Skin epidermis (tissue), 12 donors: ENCODE data around the gene MAP2K3.
"Not testable (repeated sequence)": the region's sequence is repeated elsewhere in the genome, so short reads cannot be mapped to it uniquely, and the experiment has no call there.

Experiments
- H3K27ac ChIP-seq, 21 experiments: fragments of 200-600 bp; sonication (generic) in 11 of 21; one replicate each; pipeline ENCODE4 v1.5.0; 2020; ENCODE audit warnings: mild to moderate bottlenecking in 3 of 21, inconsistent platforms in 2 of 21, moderate library complexity in 2 of 21
- H3K4me3 ChIP-seq, 7 experiments: fragments of 200-600 bp; sonication (generic) in 2 of 7; one replicate each; pipeline ENCODE4 v1.5.0; 2020; ENCODE audit warnings: inconsistent platforms in 2 of 7, mild to moderate bottlenecking in 2 of 7, moderate library complexity in 1 of 7

The MAP2K3 gene

DNA sequence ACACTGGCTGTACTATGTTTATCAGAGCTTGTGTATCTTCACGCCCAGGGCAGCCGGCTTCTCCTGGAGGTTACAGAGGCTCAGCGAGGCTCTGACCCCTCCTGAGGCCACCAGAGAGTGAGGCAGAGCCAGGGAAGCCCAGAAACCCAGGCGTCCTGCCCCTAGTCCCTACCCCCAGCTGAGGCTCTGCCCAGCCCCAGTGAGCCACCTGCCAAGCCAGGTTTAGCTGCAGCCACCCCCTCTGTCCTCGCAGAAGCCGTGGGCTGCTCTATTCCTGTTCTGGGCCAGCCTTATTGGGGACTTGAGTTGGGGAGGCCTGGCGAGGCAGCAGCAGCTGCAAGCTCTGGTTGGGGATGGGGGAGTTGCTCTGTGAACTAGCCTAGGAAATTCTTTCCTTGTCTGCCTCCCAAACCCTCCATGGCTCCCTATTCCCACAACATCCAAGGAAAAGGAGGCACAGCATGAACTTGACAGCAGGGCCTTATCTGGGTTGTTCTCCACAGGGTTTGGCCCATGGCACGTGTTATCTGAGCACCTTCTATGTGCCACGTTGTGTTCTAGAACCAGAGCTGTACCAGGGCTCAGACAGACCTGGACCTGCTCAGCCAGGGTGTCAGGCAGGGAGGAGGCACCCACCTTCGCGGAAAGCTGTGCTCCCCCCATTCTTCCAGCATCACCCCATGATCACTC lies 35.3 kb downstream of the MAP2K3 start:
- not testable (repeated sequence) for H3K4me3 ChIP-seq, H3K27ac ChIP-seq

DNA sequence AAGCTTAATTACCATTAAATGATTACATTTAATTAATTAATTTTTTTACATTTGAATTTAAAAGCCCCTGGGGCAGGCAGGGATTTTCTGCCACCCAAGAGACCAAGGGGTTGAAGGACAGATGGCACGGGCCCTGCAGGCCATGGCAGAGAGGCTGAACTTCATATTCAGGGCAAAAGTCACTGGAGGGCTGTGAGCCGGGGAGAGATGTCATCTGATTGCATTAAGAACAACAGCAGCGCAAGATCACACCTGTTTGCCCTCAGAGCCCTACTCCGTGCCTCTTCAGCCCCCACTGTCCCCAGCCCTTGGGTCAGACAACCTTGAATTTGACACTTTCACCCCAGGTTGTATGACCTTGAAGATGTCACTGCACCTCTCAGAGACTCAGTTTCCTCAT lies 35.9 kb downstream of the MAP2K3 start:
- H3K4me3 ChIP-seq, H3K27ac ChIP-seq: not testable (repeated sequence)

DNA sequence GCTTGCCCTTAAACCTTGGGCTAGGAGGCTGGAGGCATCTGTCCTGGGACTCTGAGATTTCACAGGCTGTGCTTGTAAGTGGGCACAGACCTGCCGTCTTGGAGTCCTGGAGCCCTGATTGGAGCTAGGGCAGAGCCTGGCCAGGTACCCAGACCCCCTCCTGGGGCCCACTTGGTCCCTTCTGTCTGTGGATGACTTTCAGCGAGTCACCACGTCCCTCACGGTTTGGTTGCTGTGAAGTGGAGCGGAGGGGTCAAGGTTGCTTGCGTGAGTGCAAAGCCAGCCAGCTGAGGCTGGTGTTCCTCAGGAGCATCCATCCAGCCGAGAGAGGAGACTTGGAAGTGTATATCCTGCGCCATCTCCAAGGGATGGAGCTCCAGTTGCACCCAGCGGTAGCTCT lies 36.5 kb downstream of the MAP2K3 start:
- H3K27ac ChIP-seq, H3K4me3 ChIP-seq: not testable (repeated sequence)

DNA sequence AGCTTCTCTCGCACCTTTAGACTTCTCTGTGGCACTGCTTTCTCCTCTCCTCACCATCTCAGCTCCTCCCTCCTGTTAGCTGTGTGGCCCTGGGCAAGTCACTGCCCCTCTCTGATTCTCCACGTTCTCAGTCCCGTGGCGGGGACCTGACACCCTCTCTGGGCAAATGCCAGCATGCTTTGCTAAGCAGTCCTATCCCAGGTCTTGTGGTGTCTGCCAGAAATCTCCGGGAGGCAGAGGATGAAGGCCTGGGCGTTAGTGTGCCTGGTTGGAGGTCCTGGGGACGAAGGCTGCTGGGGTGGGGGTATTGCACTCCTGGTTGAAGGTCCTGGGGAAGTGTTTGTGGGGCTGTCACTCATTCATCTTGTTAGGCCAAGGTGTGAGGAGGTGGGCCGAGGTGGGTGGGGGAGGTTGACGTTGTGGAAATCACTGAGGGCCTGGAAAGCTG lies 37.3 kb downstream of the MAP2K3 start:
- not testable (repeated sequence) for H3K4me3 ChIP-seq, H3K27ac ChIP-seq

DNA sequence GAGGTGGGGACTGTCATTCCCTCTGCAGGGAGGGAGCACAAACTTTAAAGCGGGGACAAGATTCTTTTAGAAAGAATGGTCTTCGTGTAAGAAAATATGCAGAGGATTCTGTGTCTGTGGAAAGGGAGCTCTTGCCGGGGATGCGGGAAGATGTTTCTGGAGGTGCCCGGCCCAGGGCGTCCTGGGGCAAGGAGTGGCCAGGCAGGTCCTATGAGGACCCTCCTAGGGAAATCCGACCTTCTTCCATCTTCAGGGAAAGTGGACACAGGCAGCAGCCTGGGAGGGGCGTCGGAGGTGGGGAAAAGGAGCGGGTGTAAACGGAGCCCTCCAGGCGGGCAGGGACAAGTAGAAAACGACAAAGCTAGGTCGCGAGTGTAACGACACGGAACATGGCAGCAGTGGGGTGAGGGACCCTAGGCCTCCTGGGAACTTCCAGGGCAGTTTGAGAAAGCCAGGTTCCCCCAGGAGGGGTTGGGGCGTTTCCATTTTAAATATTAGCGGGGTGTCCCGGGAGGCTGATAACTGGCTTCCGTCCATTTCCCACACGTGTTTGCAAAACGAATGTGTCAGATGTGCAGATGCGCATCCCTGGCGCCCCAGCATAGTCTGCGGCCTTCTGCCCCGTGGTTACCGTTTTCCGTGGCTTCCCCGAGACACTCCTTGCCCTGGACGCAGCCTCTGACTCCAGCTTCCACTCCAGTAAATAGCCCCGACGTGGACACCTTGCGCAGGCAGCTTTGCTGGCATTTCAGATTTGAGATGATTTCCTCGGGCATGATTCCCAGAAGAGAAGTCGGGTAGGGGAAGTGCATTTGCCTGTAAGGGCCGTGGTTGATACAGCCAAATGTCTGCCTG lies 39.0 kb downstream of the MAP2K3 start:
- peak overlapping the region; percentile 32 to 52 (median 45) for H3K4me3 ChIP-seq
- H3K27ac ChIP-seq: not testable (repeated sequence)

DNA sequence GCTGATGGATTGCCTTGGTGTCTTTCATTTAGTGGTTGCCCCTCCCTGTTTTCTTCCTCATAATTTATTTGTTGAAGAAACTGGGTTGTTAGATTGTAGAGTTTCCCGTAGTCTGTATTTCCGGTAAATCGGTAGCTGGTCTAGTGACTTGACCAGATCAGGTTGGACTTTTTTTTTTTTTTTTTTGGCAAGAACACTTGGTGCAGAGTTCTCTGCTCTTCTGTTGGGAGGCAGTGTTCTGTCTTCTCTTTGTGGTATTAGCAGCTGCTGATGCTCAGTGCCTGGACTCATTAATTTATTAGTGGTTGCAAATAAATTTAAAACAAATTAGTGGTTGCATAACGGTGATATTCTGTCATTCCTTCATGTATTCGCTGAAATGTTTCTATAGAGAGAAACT lies 40.2 kb downstream of the MAP2K3 start:
- not testable (repeated sequence) for H3K4me3 ChIP-seq, H3K27ac ChIP-seq

DNA sequence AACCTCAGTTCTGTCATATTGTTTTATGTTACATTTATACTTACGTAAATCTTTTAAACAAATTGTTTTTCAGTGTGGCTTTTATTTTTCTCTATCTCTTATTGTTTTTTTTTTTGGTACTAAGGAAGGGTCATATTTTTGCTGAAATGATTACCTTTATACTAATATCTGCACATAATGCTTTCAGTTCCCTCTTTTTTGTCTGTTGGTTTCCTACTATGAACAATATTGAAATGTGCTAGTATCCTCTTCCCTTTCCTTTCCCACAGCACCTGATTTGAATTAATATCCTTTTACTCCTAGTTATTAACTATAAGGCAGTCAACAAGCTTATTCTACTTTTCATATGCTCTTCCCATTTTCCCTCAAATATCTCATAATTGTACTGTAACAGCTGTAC lies 43.4 kb downstream of the MAP2K3 start:
- not testable (repeated sequence) for H3K27ac ChIP-seq, H3K4me3 ChIP-seq

DNA sequence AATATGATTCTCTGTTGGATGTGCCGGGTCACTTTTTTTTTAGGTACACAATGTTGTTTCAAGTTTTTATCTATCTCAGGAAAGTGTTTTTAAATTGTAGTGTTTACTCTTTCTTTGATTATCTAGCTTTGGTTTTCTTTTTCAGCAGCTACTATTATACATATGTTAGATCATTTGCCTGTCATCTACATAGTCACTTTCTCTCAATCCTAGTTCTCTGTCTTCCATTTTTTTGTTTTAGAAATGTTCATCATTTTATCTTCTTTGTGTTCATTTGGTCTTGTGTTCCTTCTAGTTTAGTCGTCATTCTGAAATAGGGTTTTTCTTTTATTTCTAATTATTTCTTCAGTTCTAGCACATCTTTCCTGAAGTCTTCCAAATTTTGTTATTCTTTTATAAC lies 44.3 kb downstream of the MAP2K3 start:
- H3K4me3 ChIP-seq, H3K27ac ChIP-seq: not testable (repeated sequence)

DNA sequence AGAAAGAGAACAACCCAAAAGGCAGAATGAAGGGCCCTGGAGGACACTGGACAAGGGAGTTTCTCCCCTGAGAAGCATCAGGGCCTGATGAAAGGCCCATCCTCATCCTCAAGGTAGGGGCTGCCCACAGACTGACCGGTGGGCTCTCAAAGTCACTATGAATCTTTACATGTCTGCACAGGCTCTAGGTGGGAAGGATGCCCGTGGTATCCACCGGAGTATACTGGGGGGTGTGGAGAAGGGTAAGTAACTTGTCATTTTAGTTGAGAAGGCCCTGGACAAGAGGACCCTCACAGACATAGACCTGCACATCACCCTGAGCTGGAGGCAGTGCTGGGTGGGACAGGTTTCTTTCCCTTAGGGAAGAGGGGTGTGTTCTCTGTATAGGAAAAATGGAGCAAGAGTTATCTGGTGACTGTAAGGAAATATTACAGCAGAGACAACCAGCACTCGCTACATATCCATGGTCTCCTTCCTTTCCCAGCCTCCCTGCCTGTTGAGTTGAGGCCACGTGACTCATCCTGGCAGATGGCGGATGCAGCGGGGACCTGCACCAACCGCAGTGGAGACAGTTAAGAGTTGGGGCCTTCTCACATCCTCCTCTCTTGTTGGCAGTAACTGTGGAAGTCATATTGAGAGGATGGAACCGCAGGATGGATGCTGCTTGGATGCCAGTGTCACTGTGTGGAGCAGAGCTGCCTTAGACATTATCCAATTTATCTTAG lies 46.1 kb downstream of the MAP2K3 start:
- Histone ChIP-seq H3K27ac (no peak overlapping the region), H3K4me3 (no peak overlapping the region)

DNA sequence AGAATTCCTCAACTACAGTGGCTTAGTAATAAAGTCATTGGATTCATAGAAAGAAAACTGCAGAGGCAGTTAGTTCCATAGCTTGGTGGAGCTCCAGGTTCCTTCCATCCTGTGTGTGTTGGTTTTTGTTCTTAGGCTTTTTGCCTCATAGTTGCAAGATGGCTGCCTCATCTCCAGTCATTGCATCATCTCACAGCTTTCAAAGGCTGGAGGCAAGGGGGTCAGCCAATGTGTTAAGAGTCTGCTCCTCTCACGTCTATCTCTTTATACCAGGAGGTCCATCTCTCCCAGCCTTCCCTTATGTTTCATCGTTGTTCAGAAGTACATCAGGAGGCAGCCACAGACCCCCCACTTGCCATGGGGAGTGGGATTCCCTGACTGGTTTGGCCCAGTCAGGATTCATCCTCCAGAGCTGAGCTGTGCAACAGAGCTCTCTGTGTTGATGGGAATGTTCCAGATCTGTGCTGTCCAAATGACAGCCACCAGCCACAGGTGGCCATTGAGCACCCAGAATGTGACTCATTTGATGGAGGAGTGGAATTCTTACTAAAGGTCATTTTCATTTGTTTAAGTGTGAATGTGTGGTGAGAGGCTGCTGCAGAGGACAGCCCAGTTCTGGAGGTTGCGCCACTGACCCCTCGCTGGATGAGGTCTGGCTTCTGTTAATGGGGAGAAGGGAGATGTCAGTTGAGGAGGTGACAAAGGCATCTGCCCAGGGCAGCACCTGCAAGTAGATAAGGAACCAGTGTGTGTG lies 52.2 kb downstream of the MAP2K3 start:
- H3K4me3 ChIP-seq, H3K27ac ChIP-seq: not testable (repeated sequence)

DNA sequence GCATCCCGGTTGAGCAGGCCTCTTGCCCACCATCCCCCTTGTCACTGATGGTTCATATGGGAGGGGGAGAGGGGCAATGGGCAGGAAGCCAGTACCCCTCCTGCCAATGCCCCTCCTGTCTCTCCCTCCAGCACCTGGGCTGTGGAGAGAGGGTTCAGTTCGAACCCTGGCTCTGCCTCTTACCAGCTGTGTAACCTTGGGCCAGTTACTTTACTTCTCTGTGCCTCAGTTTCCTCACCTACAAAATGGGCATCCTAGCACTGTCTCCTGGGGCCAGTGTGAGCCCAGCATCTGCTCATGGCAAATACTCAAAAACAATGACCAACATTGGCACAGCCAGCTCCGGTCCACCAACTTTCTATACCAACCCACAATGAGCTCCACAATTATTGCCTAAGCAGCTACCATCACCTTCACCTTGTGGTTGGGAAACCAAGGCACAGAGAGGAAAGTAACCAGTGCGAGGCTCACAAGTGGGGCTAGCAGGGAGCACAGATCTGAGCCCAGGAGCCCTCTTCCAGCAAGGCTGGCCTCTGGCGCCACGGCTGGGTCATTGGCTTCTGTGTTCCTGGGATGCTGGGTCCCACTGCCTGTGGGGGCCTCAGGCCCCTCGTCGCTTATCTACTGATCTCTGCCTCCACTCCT lies 53.6 kb downstream of the MAP2K3 start:
- not testable (repeated sequence) for H3K4me3 ChIP-seq, H3K27ac ChIP-seq

DNA sequence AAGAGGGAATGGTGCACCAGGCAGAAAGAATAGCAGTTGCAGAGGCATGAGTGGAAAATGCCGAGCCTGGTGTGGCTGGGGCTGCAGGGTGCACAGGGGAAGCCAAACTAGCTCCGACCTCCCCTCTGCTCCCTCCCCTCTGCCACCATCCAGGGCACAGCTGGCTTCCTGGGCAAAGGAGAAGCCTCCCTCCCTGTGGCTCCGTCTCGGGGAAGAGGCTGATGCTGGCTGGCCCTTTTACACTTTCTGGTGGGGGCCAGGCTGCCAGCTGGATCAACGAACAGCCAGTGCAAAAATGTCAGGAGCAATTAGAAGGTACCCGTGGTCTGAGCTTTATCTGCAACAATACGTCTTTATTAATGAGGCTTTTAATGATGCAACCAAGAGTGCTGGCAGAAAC lies 54.5 kb downstream of the MAP2K3 start:
- no peak overlapping the region for H3K4me3 ChIP-seq
- no peak overlapping the region for H3K27ac ChIP-seq

DNA sequence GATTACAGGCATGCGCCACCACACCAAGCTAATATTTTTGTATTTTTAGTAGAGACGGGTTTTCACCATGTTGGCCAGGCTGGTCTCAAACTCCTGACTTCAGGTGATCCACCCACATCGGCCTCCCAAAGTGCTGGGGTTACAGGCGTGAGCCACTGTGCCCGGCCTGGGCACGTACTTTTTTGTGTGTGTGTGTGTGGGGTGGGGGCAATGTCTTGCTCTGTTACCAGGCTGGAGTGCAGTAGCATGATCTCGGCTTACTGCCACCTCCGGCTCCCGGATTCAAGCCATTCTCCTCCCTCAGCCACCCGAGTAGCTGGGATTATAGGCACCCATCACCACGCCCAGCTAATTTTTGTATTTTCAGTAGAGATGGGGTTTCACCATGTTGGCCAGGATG lies 55.1 kb downstream of the MAP2K3 start:
- H3K27ac ChIP-seq, H3K4me3 ChIP-seq: not testable (repeated sequence)

DNA sequence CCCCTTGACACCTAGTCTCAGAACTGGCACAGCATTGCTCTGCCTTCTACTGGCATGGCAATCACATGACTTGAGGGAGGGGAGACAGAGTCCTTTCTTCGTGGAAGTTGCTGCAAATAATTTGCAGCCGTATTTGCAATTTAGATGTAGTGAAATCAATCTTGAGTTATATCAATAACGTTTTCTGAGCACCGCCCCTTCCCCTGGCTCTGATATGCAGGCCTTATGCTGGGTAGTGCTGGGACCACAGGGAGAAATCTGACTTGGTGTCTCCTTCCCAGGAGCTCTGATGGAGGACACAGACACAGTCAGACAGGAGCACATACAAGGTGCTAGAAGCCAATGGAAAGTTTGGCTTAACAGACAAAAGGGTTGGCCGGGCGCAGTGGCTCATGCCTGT lies 55.9 kb downstream of the MAP2K3 start:
- not testable (repeated sequence) for H3K27ac ChIP-seq, H3K4me3 ChIP-seq

DNA sequence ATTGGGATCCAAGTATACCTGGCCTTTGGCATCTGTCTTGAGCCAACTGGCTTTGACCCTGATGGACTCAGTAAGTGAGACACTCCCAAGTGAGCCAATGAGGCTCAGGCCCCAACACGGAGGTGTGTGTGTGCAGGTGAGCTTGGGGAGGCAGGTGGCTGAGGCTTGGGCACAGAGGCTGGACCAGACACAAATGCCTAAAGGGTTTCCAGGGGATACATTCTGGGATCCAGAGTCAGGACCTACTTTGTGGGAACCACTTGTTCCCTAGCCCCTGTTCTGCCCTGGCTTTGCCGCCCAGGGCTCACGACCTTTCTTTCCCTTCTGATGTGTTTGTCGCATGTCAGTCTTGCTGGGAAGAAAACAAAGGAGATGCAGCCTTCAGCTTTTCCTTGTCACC lies 56.8 kb downstream of the MAP2K3 start:
- not testable (repeated sequence) for H3K4me3 ChIP-seq, H3K27ac ChIP-seq

DNA sequence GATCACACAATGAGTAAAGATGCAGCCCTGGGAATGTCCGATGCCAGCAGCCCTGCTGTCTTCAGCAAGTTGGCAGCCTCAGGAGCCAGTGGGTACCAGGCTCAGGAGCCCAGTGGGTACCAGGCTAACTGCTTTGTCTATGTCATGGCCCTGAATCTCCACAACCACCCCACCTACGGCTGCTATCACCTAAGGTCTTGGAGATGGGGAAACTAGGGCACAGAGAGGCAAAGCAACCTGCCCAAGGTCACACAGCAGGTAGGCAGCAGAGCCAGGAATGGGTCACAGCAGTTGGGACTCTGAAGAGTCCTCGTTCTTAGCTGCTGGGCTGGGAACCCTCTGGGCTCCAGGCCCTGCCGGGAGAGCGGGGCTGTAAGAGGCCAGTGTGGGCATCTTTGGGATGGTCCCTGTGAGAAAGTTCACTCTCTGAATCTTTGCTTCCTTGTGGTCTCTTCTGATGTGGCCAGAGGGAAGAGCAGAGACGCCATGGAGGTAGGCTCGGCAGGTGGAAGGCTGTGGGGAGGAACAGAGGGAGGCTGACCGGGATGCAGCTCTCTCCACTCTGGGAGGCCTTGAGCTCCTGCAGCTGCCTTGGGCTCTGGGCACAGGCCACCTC lies 57.5 kb downstream of the MAP2K3 start:
- H3K4me3 ChIP-seq, H3K27ac ChIP-seq: not testable (repeated sequence)

DNA sequence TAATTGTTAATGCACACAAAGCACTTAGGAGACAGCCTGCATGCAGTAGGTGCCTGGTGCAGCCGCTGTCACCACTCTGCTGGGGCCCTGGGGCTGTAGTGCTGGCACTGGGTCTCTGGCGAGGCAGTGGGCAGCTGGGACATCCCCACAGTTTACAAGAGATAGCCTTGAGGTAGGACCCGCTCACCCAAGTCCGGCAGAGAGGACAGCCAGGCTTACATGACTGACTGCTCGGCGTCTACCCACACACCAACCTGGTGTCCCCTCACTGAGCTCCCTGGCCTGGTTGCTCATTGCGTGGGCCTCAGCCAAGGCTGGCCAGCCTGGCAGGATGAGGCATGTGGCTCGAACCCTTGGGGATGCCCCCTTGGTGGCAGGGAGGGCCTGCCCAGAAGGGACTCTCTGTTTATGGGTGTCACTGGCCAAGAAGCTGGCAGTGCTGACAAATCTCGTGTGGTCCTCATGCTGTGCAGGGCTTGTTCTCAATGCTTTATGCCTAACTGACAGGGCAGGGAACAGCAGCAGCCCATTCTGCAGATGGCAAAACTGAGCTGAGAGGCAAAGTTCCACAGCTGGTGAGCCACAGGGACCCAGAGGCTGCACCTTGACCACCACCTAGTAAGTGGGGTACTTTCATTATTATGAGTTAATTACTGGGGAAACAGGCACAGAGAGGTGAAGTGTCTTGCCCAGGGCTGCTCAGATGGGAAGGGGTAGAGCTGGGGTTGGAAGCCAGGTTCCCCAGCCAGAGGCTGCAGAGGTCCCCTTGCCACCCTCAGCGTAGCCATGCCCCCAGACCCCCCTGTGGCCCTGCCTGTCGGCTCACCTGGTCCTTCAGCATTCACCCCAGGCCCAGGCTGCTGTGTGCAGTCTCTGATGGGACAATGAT lies 58.8 kb downstream of the MAP2K3 start:
- H3K4me3 ChIP-seq, H3K27ac ChIP-seq: not testable (repeated sequence)

DNA sequence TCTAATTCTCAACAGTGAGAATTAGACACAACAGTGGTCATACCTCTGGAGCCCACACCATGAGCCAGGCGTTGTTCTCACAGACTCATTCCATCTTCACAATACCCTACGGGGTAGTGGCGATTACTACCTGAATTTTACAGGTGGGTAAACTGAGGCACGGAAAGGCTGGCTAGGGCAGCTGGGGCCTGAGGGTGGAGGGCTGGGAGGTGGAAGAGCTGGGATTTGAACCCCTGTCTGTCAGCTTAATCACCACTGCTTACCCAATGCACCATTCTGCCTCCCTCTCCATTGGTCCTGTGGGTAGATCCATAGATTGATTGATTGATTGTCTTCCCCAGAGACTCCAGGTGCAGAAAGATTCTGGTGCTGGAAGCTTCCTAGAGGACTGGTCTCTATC lies 60.3 kb downstream of the MAP2K3 start:
- H3K27ac ChIP-seq, H3K4me3 ChIP-seq: not testable (repeated sequence)
